K562 (cell line): ENCODE results near the gene CLCN5. TPM values are rescaled to one million over a fixed set of nuclear protein-coding genes. Genes with fewer than 3 reads are reported as not detected.
A peak's percentile ranks its signal among the peaks of the same experiment; 100 is the strongest.

Source experiments
- BRF1 ChIP-seq: IDR thresholded peaks from 3 replicates; pipeline ENCODE4 v1.6.1; 2011; ENCODE audit warnings: borderline replicate concordance, mild to moderate bottlenecking; ENCODE audit not compliant: insufficient read length; ENCODE audit errors: extremely low read depth
- CAMTA2 ChIP-seq: fragments of 250-450 bp; sonication (Bioruptor Pico); conservative IDR thresholded peaks from 2 replicates; pipeline ENCODE4 v1.5.1; 2022
- CBFA2T2 ChIP-seq: fragments of 450-650 bp; conservative IDR thresholded peaks from 2 replicates; pipeline ENCODE4 v1.6.1; 2017; ENCODE audit warnings: mild to moderate bottlenecking
- CBX1 ChIP-seq: sonication (generic); IDR thresholded peaks from 2 replicates; pipeline ENCODE4 v1.6.1; 2016; ENCODE audit warnings: antibody characterized with exemption, low read depth, mild to moderate bottlenecking
- CHD1 ChIP-seq: fragments of 200-600 bp; sonication (generic); IDR thresholded peaks from one replicate; pipeline ENCODE4 v1.6.1; 2012; ENCODE audit warnings: mild to moderate bottlenecking, moderate library complexity, low read length, inconsistent platforms
- COPS2 ChIP-seq: fragments of 450-650 bp; conservative IDR thresholded peaks from 2 replicates; pipeline ENCODE4 v1.6.1; 2016; ENCODE audit warnings: mild to moderate bottlenecking, moderate library complexity
- CREB3 ChIP-seq: fragments of 450-650 bp; conservative IDR thresholded peaks from 2 replicates; pipeline ENCODE4 v1.6.1; 2016; ENCODE audit warnings: missing genetic modification characterization, low read depth, mild to moderate bottlenecking, missing compliant biosample characterization, moderate library complexity
- DNMT1 ChIP-seq: fragments of 450-650 bp; IDR thresholded peaks from 2 replicates; pipeline ENCODE4 v1.6.1; 2016; ENCODE audit warnings: antibody characterized with exemption, mild to moderate bottlenecking
- FOXA1 ChIP-seq: fragments of 450-650 bp; IDR thresholded peaks from 2 replicates; pipeline ENCODE4 v1.6.1; 2016; ENCODE audit warnings: mild to moderate bottlenecking, borderline replicate concordance
- HDAC2 ChIP-seq: fragments of 450-650 bp; IDR thresholded peaks from 2 replicates; pipeline ENCODE4 v1.6.1; 2016; ENCODE audit warnings: mild to moderate bottlenecking
- HNRNPUL1 ChIP-seq: fragments of 200-400 bp; formaldehyde crosslinking; IDR thresholded peaks from 2 replicates; pipeline ENCODE4 v1.6.1; 2017; ENCODE audit warnings: low read length
- HOXB6 ChIP-seq: fragments of 250-450 bp; sonication (Bioruptor Pico); IDR thresholded peaks from 2 replicates; pipeline ENCODE4 v1.5.1; 2022; ENCODE audit warnings: mild to moderate bottlenecking, borderline replicate concordance
- KDM1A ChIP-seq, 2 experiments: fragments of 450-650 bp; IDR thresholded peaks; 2 replicates each; pipeline ENCODE4 v1.6.1; 2016; ENCODE audit warnings: mild to moderate bottlenecking in 2 of 2
- LCOR ChIP-seq: sonication (generic); formaldehyde crosslinking; IDR thresholded peaks from 2 replicates; pipeline ENCODE4 v1.8.0; 2022; ENCODE audit warnings: mild to moderate bottlenecking, missing genetic modification reagents
- MCM2 ChIP-seq: fragments of 450-650 bp; IDR thresholded peaks from 2 replicates; pipeline ENCODE4 v1.6.1; 2017; ENCODE audit warnings: low read depth, mild to moderate bottlenecking
- NBN ChIP-seq: fragments of 450-650 bp; IDR thresholded peaks from 2 replicates; pipeline ENCODE4 v1.6.1; 2016; ENCODE audit warnings: low read depth, mild to moderate bottlenecking
- TEAD2 ChIP-seq: fragments of 450-650 bp; IDR thresholded peaks from 2 replicates; pipeline ENCODE4 v1.6.1; 2016; ENCODE audit warnings: missing genetic modification characterization, control low read depth, missing compliant biosample characterization
- ZBTB12 ChIP-seq: fragments of 250-450 bp; sonication (Bioruptor Pico); IDR thresholded peaks from 2 replicates; pipeline ENCODE4 v1.4.0; 2020
- ZNF41 ChIP-seq: fragments of 250-450 bp; sonication (Bioruptor Pico); conservative IDR thresholded peaks from 2 replicates; pipeline ENCODE4 v1.4.0; 2020; ENCODE audit warnings: mild to moderate bottlenecking
- ZNF551 ChIP-seq: fragments of 250-450 bp; sonication (Bioruptor Pico); IDR thresholded peaks from 2 replicates; pipeline ENCODE4 v1.5.0; 2021; ENCODE audit warnings: mild to moderate bottlenecking, moderate library complexity
- polyA plus RNA-seq, 8 experiments: library from polyadenylated mRNA; depleted of rRNA in 4 of 8; stranded (reverse) in 5 of 8; unstranded in 3 of 8; fragments of >200 nt; fragmentation: Nextera tagmentation in 2 of 8; fragmentation: Illumina TruSeq in 1 of 8; extraction: Ambion mirVana in 2 of 8; extraction: Trizol in 1 of 8; gene quantifications; 2 replicates each; pipeline versions ENCODE4 v1.2.1 to v1.2.3, GENCODE V29; 2011 to 2014; ENCODE audit warnings: inconsistent platforms in 1 of 8, missing spikeins in 1 of 8
- total RNA-seq, 7 experiments: library from RNA; depleted of rRNA in 6 of 7; stranded (reverse); fragments of >200 nt in 6 of 7; fragmentation: Illumina TruSeq in 2 of 7; extraction: Trizol in 2 of 7; gene quantifications; 2 replicates each; pipeline versions ENCODE4 v1.2.1 to v1.2.3, GENCODE V29; 2011 to 2021; ENCODE audit warnings: low replicate concordance in 1 of 7
- TF ChIP-seq, protein P1 (sequence below): fragments of 200-800 bp; sonication (Bioruptor generic); IDR thresholded peaks from 2 replicates; pipeline ENCODE4 v1.6.1; 2017; ENCODE audit warnings: missing genetic modification characterization, missing compliant biosample characterization
- TF ChIP-seq, protein P2 (sequence below): sonication (generic); formaldehyde crosslinking; IDR thresholded peaks from 2 replicates; pipeline ENCODE4 v1.5.0; 2020; ENCODE audit warnings: missing genetic modification reagents

CLCN5 gene
- total and polyA plus RNA-seq, 9 of the 15 experiments (the other 6 are each of a cell fraction or from before 2014, with no cell fraction given), result 0.94 to 11.8 (median 7.1) TPM

- TF ChIP-seq ZNF41 (CRISPR knock-in tag) (no peak), DNMT1 (no peak), COPS2 (no peak), MCM2 (no peak), CHD1 (no peak), HNRNPUL1 (no peak), FOXA1 (no peak), KDM1A (IDR thresholded peaks at IDR 0.05) (no peak), ZBTB12 (CRISPR knock-in tag) (no peak), HDAC2 (no peak), CBFA2T2 (peak; percentile 37; the same call in 1 of the 2 replicates), CBX1 (no peak), LCOR (CRISPR knock-in tag) (no peak), HOXB6 (CRISPR knock-in tag) (no peak), CAMTA2 (CRISPR knock-in tag) (no peak), NBN (no peak), BRF1 (no peak), ZNF551 (no peak), TEAD2 (tag) (no peak), CREB3 (no peak)
- TF ChIP-seq, protein P1, sequence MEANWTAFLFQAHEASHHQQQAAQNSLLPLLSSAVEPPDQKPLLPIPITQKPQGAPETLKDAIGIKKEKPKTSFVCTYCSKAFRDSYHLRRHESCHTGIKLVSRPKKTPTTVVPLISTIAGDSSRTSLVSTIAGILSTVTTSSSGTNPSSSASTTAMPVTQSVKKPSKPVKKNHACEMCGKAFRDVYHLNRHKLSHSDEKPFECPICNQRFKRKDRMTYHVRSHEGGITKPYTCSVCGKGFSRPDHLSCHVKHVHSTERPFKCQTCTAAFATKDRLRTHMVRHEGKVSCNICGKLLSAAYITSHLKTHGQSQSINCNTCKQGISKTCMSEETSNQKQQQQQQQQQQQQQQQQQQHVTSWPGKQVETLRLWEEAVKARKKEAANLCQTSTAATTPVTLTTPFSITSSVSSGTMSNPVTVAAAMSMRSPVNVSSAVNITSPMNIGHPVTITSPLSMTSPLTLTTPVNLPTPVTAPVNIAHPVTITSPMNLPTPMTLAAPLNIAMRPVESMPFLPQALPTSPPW (CRISPR knock-in tag), result no peak
- TF ChIP-seq, protein P2, sequence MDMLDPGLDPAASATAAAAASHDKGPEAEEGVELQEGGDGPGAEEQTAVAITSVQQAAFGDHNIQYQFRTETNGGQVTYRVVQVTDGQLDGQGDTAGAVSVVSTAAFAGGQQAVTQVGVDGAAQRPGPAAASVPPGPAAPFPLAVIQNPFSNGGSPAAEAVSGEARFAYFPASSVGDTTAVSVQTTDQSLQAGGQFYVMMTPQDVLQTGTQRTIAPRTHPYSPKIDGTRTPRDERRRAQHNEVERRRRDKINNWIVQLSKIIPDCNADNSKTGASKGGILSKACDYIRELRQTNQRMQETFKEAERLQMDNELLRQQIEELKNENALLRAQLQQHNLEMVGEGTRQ (CRISPR knock-in tag), result peak; percentile 66
Measured at GRCh38 chrX:50067435-50068284, 145.3 kb downstream of the CLCN5 start (continued).
